Measurements from ENCODE around the gene ECM2.

The ECM2 gene

GRCh38 chr9:92518199-92518598 is 17.6 kb downstream of the ECM2 start:
- TF ChIP-seq EZH2phosphoT487 (IDR thresholded peaks at IDR 0.05; ENCODE audit: borderline replicate concordance, low read length): no peak
- TF ChIP-seq CTCF (IDR thresholded peaks at IDR 0.05; ENCODE audit: low read depth, low read length, poor library complexity, severe bottlenecking): no peak
- Histone ChIP-seq H3K36me3 (ENCODE audit: control insufficient read depth, low read length) (no peaks in the 10 kb centered on the region), H3K4me3 (ENCODE audit: low read length) (no peak overlapping the region), H3K27me3 (ENCODE audit: control insufficient read depth, low read length) (no peaks in the 10 kb centered on the region), H3K27ac (ENCODE audit: low read depth, low read length) (no peak overlapping the region), H3K9me2 (replicated peaks; ENCODE audit: control insufficient read depth, low read length) (no peaks in the 10 kb centered on the region), H3K79me2 (ENCODE audit: control insufficient read depth, low read length) (no peaks in the 10 kb centered on the region), H4K20me1 (ENCODE audit: control insufficient read depth, insufficient read depth, low read depth, low read length) (no peaks in the 10 kb centered on the region), H3K9me3 (ENCODE audit: control insufficient read depth, insufficient read depth, low read length) (no peaks in the 10 kb centered on the region), H3F3A (ENCODE audit: control insufficient read depth, insufficient read depth) (no peaks in the 10 kb centered on the region), H3K4me2 (ENCODE audit: low read length) (no peak overlapping the region), H3K4me1 (ENCODE audit: control insufficient read depth, low read length) (no peaks in the 10 kb centered on the region)

DNA sequence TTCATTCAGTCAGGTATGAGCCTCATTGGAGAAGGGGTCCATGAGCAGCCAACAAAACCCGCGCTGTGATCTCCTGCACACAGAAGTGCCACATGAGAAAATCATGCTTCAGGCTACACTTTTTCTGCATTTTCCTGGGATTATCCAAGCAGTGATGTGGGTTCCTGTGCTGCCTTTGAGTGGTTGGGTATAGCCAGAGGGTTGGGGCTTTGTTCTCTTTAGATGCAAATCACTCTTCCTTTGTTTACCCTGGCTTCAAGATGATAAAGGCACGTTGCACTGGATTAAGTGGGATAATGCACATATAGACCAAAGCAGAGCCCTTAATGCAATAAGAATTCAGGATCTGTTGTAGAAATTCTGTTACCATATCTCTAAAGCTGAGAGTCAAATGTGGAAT is 18.7 kb downstream of the ECM2 start:
- H3K9me3 ChIP-seq (ENCODE audit: control insufficient read depth, insufficient read depth, low read length): no peaks in the 10 kb centered on the region
- no peaks in the 10 kb centered on the region for H3K4me1 ChIP-seq (ENCODE audit: control insufficient read depth, low read length)
- no peak overlapping the region for H3K4me3 ChIP-seq (ENCODE audit: low read length)
- no peaks in the 10 kb centered on the region for H3K79me2 ChIP-seq (ENCODE audit: control insufficient read depth, low read length)
- H3K27me3 ChIP-seq (ENCODE audit: control insufficient read depth, low read length): no peaks in the 10 kb centered on the region
- no peaks in the 10 kb centered on the region for H3K36me3 ChIP-seq (ENCODE audit: control insufficient read depth, low read length)
- no peak overlapping the region for H3K4me2 ChIP-seq (ENCODE audit: low read length)
- no peaks in the 10 kb centered on the region for H3K9me2 ChIP-seq (replicated peaks; ENCODE audit: control insufficient read depth, low read length)
- TF ChIP-seq EZH2phosphoT487 (IDR thresholded peaks at IDR 0.05; ENCODE audit: borderline replicate concordance, low read length): no peak
- no peak for TF ChIP-seq CTCF (IDR thresholded peaks at IDR 0.05; ENCODE audit: low read depth, low read length, poor library complexity, severe bottlenecking)
- no peaks in the 10 kb centered on the region for H4K20me1 ChIP-seq (ENCODE audit: control insufficient read depth, insufficient read depth, low read depth, low read length)
- H3F3A ChIP-seq (ENCODE audit: control insufficient read depth, insufficient read depth): no peaks in the 10 kb centered on the region
- H3K27ac ChIP-seq (ENCODE audit: low read depth, low read length): no peak overlapping the region

DNA sequence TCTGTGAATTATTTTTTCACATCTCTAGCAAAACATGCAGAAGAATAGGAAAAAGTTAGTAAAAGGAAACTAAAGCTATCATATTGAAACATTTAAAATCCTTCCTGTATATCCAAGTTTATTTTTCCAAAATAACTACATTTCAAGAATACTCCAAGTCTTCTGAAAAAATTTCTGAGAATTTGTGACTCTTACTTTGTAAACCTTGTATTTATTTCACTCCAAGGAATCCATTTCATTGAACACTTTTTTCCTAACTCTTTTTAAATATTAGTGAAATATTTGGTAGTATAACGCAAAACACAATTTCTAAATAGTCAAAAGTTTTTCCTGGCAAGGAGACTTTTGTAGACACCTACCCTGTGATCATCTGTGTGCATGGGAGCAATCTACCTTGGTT is 19.3 kb downstream of the ECM2 start:
- TF ChIP-seq EZH2phosphoT487 (IDR thresholded peaks at IDR 0.05; ENCODE audit: borderline replicate concordance, low read length) (no peak), CTCF (IDR thresholded peaks at IDR 0.05; ENCODE audit: low read depth, low read length, poor library complexity, severe bottlenecking) (no peak)
- Histone ChIP-seq H3K27ac (ENCODE audit: low read depth, low read length) (no peak overlapping the region), H3K4me1 (ENCODE audit: control insufficient read depth, low read length) (no peaks in the 10 kb centered on the region), H3K4me2 (ENCODE audit: low read length) (no peak overlapping the region), H3K9me2 (replicated peaks; ENCODE audit: control insufficient read depth, low read length) (no peaks in the 10 kb centered on the region), H3K36me3 (ENCODE audit: control insufficient read depth, low read length) (no peaks in the 10 kb centered on the region), H3K79me2 (ENCODE audit: control insufficient read depth, low read length) (no peaks in the 10 kb centered on the region), H3F3A (ENCODE audit: control insufficient read depth, insufficient read depth) (no peaks in the 10 kb centered on the region), H3K9me3 (ENCODE audit: control insufficient read depth, insufficient read depth, low read length) (no peaks in the 10 kb centered on the region), H3K4me3 (ENCODE audit: low read length) (no peak overlapping the region), H3K27me3 (ENCODE audit: control insufficient read depth, low read length) (no peaks in the 10 kb centered on the region), H4K20me1 (ENCODE audit: control insufficient read depth, insufficient read depth, low read depth, low read length) (no peaks in the 10 kb centered on the region)

DNA sequence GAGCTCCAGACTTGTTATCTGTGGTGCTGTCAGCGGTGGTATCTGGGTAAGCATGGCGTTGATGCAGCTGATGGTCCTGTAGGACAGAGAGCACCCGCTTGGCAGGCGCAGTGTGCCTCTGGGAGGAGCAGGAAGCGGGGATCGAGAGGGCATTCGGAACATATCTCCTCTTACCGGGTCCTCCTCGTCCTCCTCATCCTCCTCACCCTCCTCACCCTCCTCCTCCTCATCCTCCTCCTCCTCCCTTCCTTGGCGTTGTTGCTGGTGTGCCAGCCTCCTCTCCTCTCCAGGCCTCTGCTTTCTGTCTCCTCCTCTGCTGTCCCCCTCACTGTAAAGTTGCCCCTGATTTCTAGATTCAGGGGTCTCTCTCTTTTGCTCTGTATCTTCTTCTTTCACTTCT is 21.2 kb downstream of the ECM2 start:
- no peaks in the 10 kb centered on the region for H3K9me2 ChIP-seq (replicated peaks; ENCODE audit: control insufficient read depth, low read length)
- no peaks in the 10 kb centered on the region for H3K27me3 ChIP-seq (ENCODE audit: control insufficient read depth, low read length)
- H3K36me3 ChIP-seq (ENCODE audit: control insufficient read depth, low read length): no peaks in the 10 kb centered on the region
- no peaks in the 10 kb centered on the region for H3K79me2 ChIP-seq (ENCODE audit: control insufficient read depth, low read length)
- no peaks in the 10 kb centered on the region for H3K4me1 ChIP-seq (ENCODE audit: control insufficient read depth, low read length)
- H3K27ac ChIP-seq (ENCODE audit: low read depth, low read length): no peak overlapping the region
- H3F3A ChIP-seq (ENCODE audit: control insufficient read depth, insufficient read depth): no peaks in the 10 kb centered on the region
- no peak overlapping the region for H3K4me3 ChIP-seq (ENCODE audit: low read length)
- H3K4me2 ChIP-seq (ENCODE audit: low read length): no peak overlapping the region
- TF ChIP-seq CTCF (IDR thresholded peaks at IDR 0.05; ENCODE audit: low read depth, low read length, poor library complexity, severe bottlenecking) (no peak), EZH2phosphoT487 (IDR thresholded peaks at IDR 0.05; ENCODE audit: borderline replicate concordance, low read length) (no peak)
- H4K20me1 ChIP-seq (ENCODE audit: control insufficient read depth, insufficient read depth, low read depth, low read length): no peaks in the 10 kb centered on the region
- no peaks in the 10 kb centered on the region for H3K9me3 ChIP-seq (ENCODE audit: control insufficient read depth, insufficient read depth, low read length)
